GM12878 (cell line): ENCODE measurements around the gene SHPK. TPM values are rescaled to one million over a fixed set of nuclear protein-coding genes. Genes with fewer than 3 reads are reported as not detected.

Experiments
- FOXK2 ChIP-seq: fragments of 450-650 bp; IDR thresholded peaks from 2 replicates; pipeline ENCODE4 v1.6.1; 2017; ENCODE audit warnings: mild to moderate bottlenecking, moderate library complexity
- MTA3 ChIP-seq: IDR thresholded peaks from 2 replicates; pipeline ENCODE4 v1.6.1; 2012; ENCODE audit warnings: low read length, inconsistent platforms, borderline replicate concordance
- REST ChIP-seq: IDR thresholded peaks from 2 replicates; pipeline ENCODE4 v1.6.1; 2012; ENCODE audit warnings: mild to moderate bottlenecking, low read depth, low read length
- ZBTB4 ChIP-seq: fragments of 450-650 bp; formaldehyde crosslinking; IDR thresholded peaks from 2 replicates; pipeline ENCODE4 v1.4.0; 2022; ENCODE audit warnings: mild to moderate bottlenecking, moderate library complexity
- ZNF622 ChIP-seq: fragments of 450-650 bp; IDR thresholded peaks from 2 replicates; pipeline ENCODE4 v1.6.1; 2017; ENCODE audit warnings: mild to moderate bottlenecking, inconsistent platforms
- ZNF687 ChIP-seq: fragments of 450-650 bp; IDR thresholded peaks from 2 replicates; pipeline ENCODE4 v1.6.1; 2017; ENCODE audit warnings: mild to moderate bottlenecking, moderate library complexity
- polyA plus RNA-seq, 11 experiments: library from polyadenylated mRNA; depleted of rRNA in 4 of 11; unstranded in 6 of 11; stranded (reverse) in 5 of 11; fragments of >200 nt; fragmentation: Nextera tagmentation in 4 of 11; fragmentation: Illumina TruSeq in 1 of 11; extraction: Ambion mirVana in 4 of 11; extraction: Trizol in 1 of 11; gene quantifications; 1 replicate in 1 of 11; 2 replicates in 10 of 11; pipeline versions ENCODE4 v1.2.1 to v1.2.3, GENCODE V29; 2011 to 2016; ENCODE audit warnings: inconsistent platforms in 2 of 11, missing spikeins in 2 of 11, low read depth in 1 of 11
- total RNA-seq, 4 experiments: library from RNA; depleted of rRNA in 3 of 4; stranded (reverse); fragments of >200 nt in 3 of 4; fragmentation: Illumina TruSeq in 1 of 4; extraction: Trizol in 1 of 4; gene quantifications; 2 replicates each; pipeline versions ENCODE4 v1.2.1 to v1.2.3, GENCODE V29; 2013 to 2021

SHPK gene
- total and polyA plus RNA-seq, 10 of the 15 experiments (the other 5 are each of a cell fraction or from before 2014, with no cell fraction given) = 1.7 to 16.6 (median 12.9) TPM

GRCh38 chr17:3679531-3680126, 43.6 kb upstream of the SHPK start (continued):
- no peak for TF ChIP-seq REST
- no peak for TF ChIP-seq FOXK2
- no peak for TF ChIP-seq ZNF687
- TF ChIP-seq MTA3 = no peak
- TF ChIP-seq ZNF622 = no peak
- no peak for TF ChIP-seq ZBTB4
